CD4-positive, alpha-beta T cell treated with Interleukin-6 at 100 ng/mL for 8 hours (primary cell): Measurements from ENCODE around the gene CCN5.
"Not testable (repeated sequence)": the region's sequence is repeated elsewhere in the genome, so short reads cannot be mapped to it uniquely, and the experiment has no call there.

Experiments
- DNase-seq: peaks from one replicate; pipeline ENCODE4 v3.0.0-alpha.2; 2020; ENCODE audit warnings: mixed read lengths, low spot score

Gene CCN5

GRCh38 chr20:44714701-44715498, at the start of gene CCN5:
Gene CCN5 (plus strand): TSS chr20:44715369. CDS start chr20:44715391, 22 bp downstream.
- DNase-seq, result no peak

- no peak for DNase-seq
These were observed 49.1 kb upstream of the CCN5 start for GRCh38 chr20:44666066-44666465.

GRCh38 chr20:44670851-44671250, 44.3 kb upstream of the CCN5 start:
- DNase-seq, result not testable (repeated sequence)

- peak; percentile 69 for DNase-seq
These were observed 43.6 kb upstream of the CCN5 start for GRCh38 chr20:44671541-44671940.

GRCh38 chr20:44672318-44672902, 42.8 kb upstream of the CCN5 start:
- DNase-seq, result not testable (repeated sequence)

GRCh38 chr20:44678242-44678641, 36.9 kb upstream of the CCN5 start:
- no peak for DNase-seq

- DNase-seq, result no peak
These were observed 36.1 kb upstream of the CCN5 start for GRCh38 chr20:44678990-44679611.

- no peak for DNase-seq
These were observed 33.2 kb upstream of the CCN5 start for GRCh38 chr20:44681796-44682566.

- peak; percentile 61 for DNase-seq
These were observed 31.7 kb upstream of the CCN5 start for GRCh38 chr20:44683263-44684046.

GRCh38 chr20:44684047-44684967, 30.9 kb upstream of the CCN5 start:
- DNase-seq, result no peak

- no peak for DNase-seq
These were observed 28.2 kb upstream of the CCN5 start for GRCh38 chr20:44686934-44687333.

GRCh38 chr20:44688053-44688625, 27.0 kb upstream of the CCN5 start:
- no peak for DNase-seq

- no peak for DNase-seq
These were observed 25.4 kb upstream of the CCN5 start for GRCh38 chr20:44689809-44690208.

GRCh38 chr20:44690781-44691423, 24.3 kb upstream of the CCN5 start:
- DNase-seq, result no peak

- no peak for DNase-seq
These were observed 23.4 kb upstream of the CCN5 start for GRCh38 chr20:44691424-44692423.

GRCh38 chr20:44692932-44693480, 22.2 kb upstream of the CCN5 start:
- no peak for DNase-seq

GRCh38 chr20:44693627-44694026, 21.5 kb upstream of the CCN5 start:
- DNase-seq, result no peak

- no peak for DNase-seq
These were observed 21.0 kb upstream of the CCN5 start for GRCh38 chr20:44694159-44694558.
